Natural killer cell (primary cell): ENCODE results near the gene CSMD2. TPM values are rescaled to one million over a fixed set of nuclear protein-coding genes. Genes with fewer than 3 reads are reported as not detected.

Experiments
- ATAC-seq, 3 donors: fragments of 150-1000 bp in 2 of 3; fragments of 200-7000 bp in 1 of 3; cut with Tn5 transposase; 1 replicate in 1 of 3; 2 replicates in 2 of 3; pipeline ENCODE4 v1.10.0; 2021; ENCODE audit warnings: mild to moderate bottlenecking in 2 of 3, moderate library complexity in 2 of 3
- DNase-seq, 2 donors: peaks; one replicate each; pipeline versions ENCODE4 v3.0.0 to v3.0.0-alpha.2; 2013 to 2021; ENCODE audit warnings: mixed read lengths in 1 of 2
- H3K27ac ChIP-seq: one replicate; pipeline ENCODE4 v1.5.1; 2013; ENCODE audit warnings: mild to moderate bottlenecking, low read length
- H3K27me3 ChIP-seq: one replicate; pipeline ENCODE4 v1.6.1; 2013; ENCODE audit warnings: low read length; ENCODE audit not compliant: control insufficient read depth, insufficient read depth
- H3K36me3 ChIP-seq: one replicate; pipeline ENCODE4 v1.6.1; 2013; ENCODE audit warnings: low read length; ENCODE audit not compliant: control insufficient read depth, insufficient read depth
- H3K4me1 ChIP-seq: one replicate; pipeline ENCODE4 v1.6.1; 2013; ENCODE audit warnings: low read length; ENCODE audit not compliant: control insufficient read depth, insufficient read depth
- H3K4me3 ChIP-seq: one replicate; pipeline ENCODE4 v1.5.1; 2013; ENCODE audit warnings: low read length
- H3K9me3 ChIP-seq: one replicate; pipeline ENCODE4 v1.6.1; 2013; ENCODE audit warnings: low read length; ENCODE audit not compliant: control insufficient read depth, insufficient read depth
- H3K27ac Mint-ChIP-seq, 2 donors: one replicate each; pipeline ENCODE4 v1.8.0; 2022; ENCODE audit warnings: mild to moderate bottlenecking in 2 of 2, mixed read lengths in 2 of 2, moderate library complexity in 1 of 2
- H3K27me3 Mint-ChIP-seq, 2 donors: one replicate each; pipeline ENCODE4 v1.8.0; 2022; ENCODE audit warnings: low read depth in 2 of 2, mixed read lengths in 2 of 2
- H3K36me3 Mint-ChIP-seq: one replicate; pipeline ENCODE4 v1.8.0; 2022; ENCODE audit warnings: mixed read lengths
- H3K4me1 Mint-ChIP-seq, 2 donors: one replicate each; pipeline ENCODE4 v1.8.0; 2022; ENCODE audit warnings: mixed read lengths in 2 of 2
- H3K4me3 Mint-ChIP-seq: one replicate; pipeline ENCODE4 v1.8.0; 2022; ENCODE audit warnings: mild to moderate bottlenecking, moderate library complexity, mixed read lengths
- H3K9me3 Mint-ChIP-seq, 2 donors: one replicate each; pipeline ENCODE4 v1.8.0; 2022; ENCODE audit warnings: mixed read lengths in 2 of 2
- WGBS: methylation state at CpG from one replicate; pipeline ENCODE4 v1.1.7; 2013; ENCODE audit warnings: missing lambda C conversion rate; ENCODE audit not compliant: insufficient coverage; 5-methylcytosine and 5-hydroxymethylcytosine counted together
- intact Hi-C: fragments of 100-400 bp; cut with micrococcal nuclease; formaldehyde crosslinking; loops from one replicate; pipeline ENCODE4 v1.14.2; 2022
- total RNA-seq, 4 donors: library from RNA; stranded (reverse); fragments of 120-200 nt in 1 of 4; gene quantifications; one replicate each; pipeline versions ENCODE4 v1.2.3 to v1.2.4, GENCODE V29; 2013 to 2022
- TF ChIP-seq, protein P1 (sequence below): fragments of 200-600 bp; IDR thresholded peaks from one replicate; pipeline ENCODE4 v1.8.0; 2022; ENCODE audit warnings: antibody characterized with exemption

Gene CSMD2
- total RNA-seq, 3 donors from 2014 or later (not counting 1 experiment from before 2014, with no cell fraction given), result not detected

DNA sequence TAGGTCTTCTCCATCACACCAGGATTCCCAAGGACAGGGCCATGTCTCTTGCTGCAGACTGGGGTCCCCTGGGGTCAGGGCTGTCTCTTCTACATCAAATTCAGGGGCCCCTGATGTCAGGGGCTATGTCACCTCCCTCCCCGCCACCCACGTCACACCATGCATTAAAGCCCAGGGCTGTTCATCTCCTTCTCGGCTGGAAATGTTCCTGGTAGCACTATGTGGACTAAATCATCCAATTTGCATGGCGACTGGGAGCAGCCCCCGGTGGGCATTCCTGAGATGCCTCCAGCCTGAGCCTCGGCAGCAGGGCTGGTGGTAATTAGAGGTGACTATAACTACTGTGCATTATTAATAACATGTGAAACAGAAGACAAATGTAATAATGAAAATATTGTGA lies 452.8 kb downstream of the CSMD2 start:
- ATAC-seq (no peak), DNase-seq (no peak)
- no peaks in the 10 kb centered on the region for H3K36me3 ChIP-seq
- no peak overlapping the region for H3K4me3 ChIP-seq
- TF ChIP-seq, protein P1, sequence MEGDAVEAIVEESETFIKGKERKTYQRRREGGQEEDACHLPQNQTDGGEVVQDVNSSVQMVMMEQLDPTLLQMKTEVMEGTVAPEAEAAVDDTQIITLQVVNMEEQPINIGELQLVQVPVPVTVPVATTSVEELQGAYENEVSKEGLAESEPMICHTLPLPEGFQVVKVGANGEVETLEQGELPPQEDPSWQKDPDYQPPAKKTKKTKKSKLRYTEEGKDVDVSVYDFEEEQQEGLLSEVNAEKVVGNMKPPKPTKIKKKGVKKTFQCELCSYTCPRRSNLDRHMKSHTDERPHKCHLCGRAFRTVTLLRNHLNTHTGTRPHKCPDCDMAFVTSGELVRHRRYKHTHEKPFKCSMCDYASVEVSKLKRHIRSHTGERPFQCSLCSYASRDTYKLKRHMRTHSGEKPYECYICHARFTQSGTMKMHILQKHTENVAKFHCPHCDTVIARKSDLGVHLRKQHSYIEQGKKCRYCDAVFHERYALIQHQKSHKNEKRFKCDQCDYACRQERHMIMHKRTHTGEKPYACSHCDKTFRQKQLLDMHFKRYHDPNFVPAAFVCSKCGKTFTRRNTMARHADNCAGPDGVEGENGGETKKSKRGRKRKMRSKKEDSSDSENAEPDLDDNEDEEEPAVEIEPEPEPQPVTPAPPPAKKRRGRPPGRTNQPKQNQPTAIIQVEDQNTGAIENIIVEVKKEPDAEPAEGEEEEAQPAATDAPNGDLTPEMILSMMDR, result no peak
- intact Hi-C loops, result no loop called here
- no peaks in the 10 kb centered on the region for H3K9me3 ChIP-seq
- no peak overlapping the region for H3K27ac ChIP-seq
- Mint-ChIP-seq H3K27me3 (peaks cover 16 to 18% of the 10 kb centered on the region in 2 donors), H3K4me1 (no peaks in the 10 kb centered on the region), H3K36me3 (no peaks in the 10 kb centered on the region), H3K4me3 (no peak overlapping the region), H3K27ac (no peak overlapping the region), H3K9me3 (no peaks in the 10 kb centered on the region)
- H3K4me1 ChIP-seq, result no peaks in the 10 kb centered on the region
- 67% methylated on average over 6 of the region's 6 CpGs for WGBS
- no peaks in the 10 kb centered on the region for H3K27me3 ChIP-seq

DNA sequence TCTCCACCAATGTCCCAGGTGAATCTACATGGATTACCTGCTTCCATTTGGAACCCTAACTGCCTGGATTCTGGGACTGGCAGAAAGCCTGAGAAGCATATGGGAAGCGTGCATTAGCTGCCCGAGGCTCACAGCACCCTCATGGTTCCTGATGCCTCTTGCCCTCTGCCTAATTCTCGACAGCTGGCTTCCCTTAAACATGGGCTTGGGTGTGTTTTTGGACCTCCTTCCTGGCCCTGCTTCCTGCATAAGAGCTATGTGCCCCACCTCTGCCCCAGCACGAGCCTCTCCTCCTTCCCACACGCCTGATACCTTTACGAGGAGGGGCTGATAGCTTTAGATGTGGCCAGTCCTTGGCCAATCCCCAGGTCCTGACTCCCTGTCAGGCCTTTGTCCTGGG lies 453.5 kb downstream of the CSMD2 start:
- no peak for ATAC-seq
- WGBS, result 54% methylated on average over 6 of the region's 6 CpGs
- H3K27me3 ChIP-seq, result no peaks in the 10 kb centered on the region
- TF ChIP-seq, protein P1, result no peak
- Mint-ChIP-seq H3K9me3 (no peaks in the 10 kb centered on the region), H3K36me3 (no peaks in the 10 kb centered on the region), H3K27ac (no peak overlapping the region), H3K4me3 (no peak overlapping the region), H3K27me3 (peaks cover 16 to 22% of the 10 kb centered on the region in 2 donors), H3K4me1 (no peaks in the 10 kb centered on the region)
- no peak overlapping the region for H3K4me3 ChIP-seq
- no peak overlapping the region for H3K27ac ChIP-seq
- no peaks in the 10 kb centered on the region for H3K4me1 ChIP-seq
- intact Hi-C loops, result no loop called here
- DNase-seq, result no peak
- H3K36me3 ChIP-seq, result no peaks in the 10 kb centered on the region
- no peaks in the 10 kb centered on the region for H3K9me3 ChIP-seq

DNA sequence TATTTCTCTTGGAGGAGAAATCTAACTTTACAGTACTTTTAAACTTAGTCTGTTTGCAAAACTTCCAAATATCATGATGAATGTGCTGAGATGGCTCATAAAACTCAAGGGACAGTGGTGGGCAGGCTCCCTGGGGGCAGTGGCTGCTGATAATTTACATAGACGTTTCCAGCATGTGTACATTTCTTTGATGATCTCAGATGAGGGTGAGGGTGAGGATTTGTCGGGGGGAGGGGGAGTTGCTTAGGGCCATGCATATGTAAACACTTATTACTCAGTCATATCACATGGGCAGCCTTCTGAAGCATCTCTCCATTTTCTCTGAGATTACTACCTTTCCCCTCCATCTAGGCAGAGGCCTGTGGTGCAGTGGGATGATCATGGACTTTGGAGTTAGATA lies 454.1 kb downstream of the CSMD2 start:
- no peaks in the 10 kb centered on the region for H3K4me1 ChIP-seq
- intact Hi-C loops, result no loop called here
- TF ChIP-seq, protein P1, result no peak
- Mint-ChIP-seq H3K4me3 (no peak overlapping the region), H3K27me3 (peaks cover 19 to 24% of the 10 kb centered on the region in 2 donors), H3K9me3 (no peaks in the 10 kb centered on the region), H3K27ac (no peak overlapping the region), H3K4me1 (no peaks in the 10 kb centered on the region), H3K36me3 (no peaks in the 10 kb centered on the region)
- H3K36me3 ChIP-seq, result no peaks in the 10 kb centered on the region
- no peak overlapping the region for H3K27ac ChIP-seq
- 38% methylated on average over 1 of the region's 2 CpGs for WGBS
- H3K4me3 ChIP-seq, result no peak overlapping the region
- no peak for DNase-seq
- H3K9me3 ChIP-seq, result no peaks in the 10 kb centered on the region
- no peak for ATAC-seq
- H3K27me3 ChIP-seq, result no peaks in the 10 kb centered on the region
